T-helper 1 cell treated with Interleukin-12 subunit alpha and Interleukin-12 subunit beta and Interleukin-4 antibody, amounts not matched to agents 30 μg/mL and 1 μg/mL, for 36 hours (primary cell): ENCODE data around the gene CCR5AS.

Source experiments
- H3K27ac Mint-ChIP-seq: one replicate; pipeline ENCODE4 v1.8.0; 2021; ENCODE audit warnings: mild to moderate bottlenecking, mixed read lengths
- H3K27me3 Mint-ChIP-seq: one replicate; pipeline ENCODE4 v1.8.0; 2021; ENCODE audit warnings: low read depth, mixed read lengths
- H3K36me3 Mint-ChIP-seq: one replicate; pipeline ENCODE4 v1.8.0; 2021; ENCODE audit warnings: low read depth, mixed read lengths
- H3K4me1 Mint-ChIP-seq: one replicate; pipeline ENCODE4 v1.8.0; 2021; ENCODE audit warnings: low read depth, mixed read lengths
- H3K4me3 Mint-ChIP-seq: one replicate; pipeline ENCODE4 v1.8.0; 2021; ENCODE audit warnings: mild to moderate bottlenecking, moderate library complexity, mixed read lengths
- H3K9me3 Mint-ChIP-seq: one replicate; pipeline ENCODE4 v1.8.0; 2021; ENCODE audit warnings: mixed read lengths

Gene CCR5AS

GRCh38 chr3:46318207-46318927 lies 88.5 kb downstream of the CCR5AS start:
- H3K27me3 Mint-ChIP-seq = peaks cover 60% of the 10 kb centered on the region

DNA sequence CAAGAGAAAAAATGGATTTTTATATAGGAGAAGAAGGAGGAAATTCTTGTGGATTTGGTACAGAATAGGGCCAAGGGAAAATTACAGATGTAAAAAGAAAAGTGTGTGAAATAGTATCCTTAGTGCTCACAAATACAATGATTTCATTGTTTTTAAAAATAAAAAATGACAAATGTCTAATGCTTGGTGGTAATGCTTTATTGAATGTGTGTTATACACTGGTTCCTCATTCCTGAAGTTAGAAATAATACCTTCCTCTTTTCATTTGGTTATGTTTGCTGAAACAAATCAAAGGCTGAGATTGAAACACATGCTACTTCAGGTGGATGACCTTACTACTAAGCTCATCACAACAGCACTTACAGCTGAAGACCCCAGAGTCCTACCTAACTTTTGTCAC lies 90.7 kb downstream of the CCR5AS start:
- H3K4me1 Mint-ChIP-seq = peaks cover 10% of the 10 kb centered on the region
- no peak overlapping the region for H3K27ac Mint-ChIP-seq
- H3K36me3 Mint-ChIP-seq = peaks cover 23% of the 10 kb centered on the region
- no peak overlapping the region for H3K4me3 Mint-ChIP-seq
- H3K9me3 Mint-ChIP-seq = peaks cover 43% of the 10 kb centered on the region
- H3K27me3 Mint-ChIP-seq = peaks cover 51% of the 10 kb centered on the region

More at GRCh38 chr3:46318207-46318927, 88.5 kb downstream of the CCR5AS start:
- H3K9me3 Mint-ChIP-seq = peaks cover 49% of the 10 kb centered on the region
- H3K4me1 Mint-ChIP-seq = peaks cover 7% of the 10 kb centered on the region
- peaks cover 25% of the 10 kb centered on the region for H3K36me3 Mint-ChIP-seq
- no peak overlapping the region for H3K27ac Mint-ChIP-seq
- H3K4me3 Mint-ChIP-seq = no peak overlapping the region

- Mint-ChIP-seq H3K4me3 (no peak overlapping the region), H3K36me3 (peaks cover 23% of the 10 kb centered on the region), H3K4me1 (peaks cover 10% of the 10 kb centered on the region), H3K9me3 (peaks cover 39% of the 10 kb centered on the region), H3K27me3 (peaks cover 54% of the 10 kb centered on the region), H3K27ac (no peak overlapping the region)
Measured at GRCh38 chr3:46314517-46314916, 92.3 kb downstream of the CCR5AS start.
